SK-N-SH (cell line): ENCODE measurements around the gene MACROH2A2. TPM values are rescaled to one million over a fixed set of nuclear protein-coding genes. Genes with fewer than 3 reads are reported as not detected.

Source experiments
- CTCF ChIA-PET: fragments of 300-600, 350-600 bp; formaldehyde crosslinking; extraction: SDS; loops from one replicate; lab custom pipeline; 2021; lab: Yijun Ruan, JAX
- POLR2A ChIA-PET: fragments of 350-600 bp; sonication (Branson Sonifier 250); formaldehyde crosslinking; extraction: SDS; loops from one replicate; lab custom pipeline; 2020; ENCODE audit warnings: antibody characterized with exemption, inconsistent platforms; lab: Yijun Ruan, JAX
- DNase-seq: peaks from one replicate; pipeline ENCODE4 v3.0.0; 2012
- H2AFZ ChIP-seq: fragments of 200-600 bp; sonication (generic); 2 replicates; pipeline ENCODE4 v1.8.1; 2016; ENCODE audit warnings: antibody characterized with exemption, mild to moderate bottlenecking, low read depth
- H3F3A ChIP-seq: fragments of 200-600 bp; sonication (generic); replicated peaks from 2 replicates; pipeline ENCODE3; 2016; ENCODE audit warnings: antibody characterized with exemption, mild to moderate bottlenecking; ENCODE audit not compliant: insufficient read depth
- H3K27ac ChIP-seq, 2 experiments: fragments of 200-500 bp in 1 of 2; fragments of 200-600 bp in 1 of 2; sonication (Bioruptor generic) in 1 of 2; sonication (generic), shearing (Covaris generic) in 1 of 2; 2 replicates each; pipeline versions ENCODE4 v1.5.1 to v1.6.1; 2014 to 2016; ENCODE audit warnings: low read depth in 2 of 2, inconsistent platforms in 1 of 2, low read length in 1 of 2, mild to moderate bottlenecking in 1 of 2, mixed read lengths in 1 of 2
- H3K27me3 ChIP-seq: fragments of 200-600 bp; sonication (generic), shearing (Covaris generic); 2 replicates; pipeline ENCODE4 v1.6.1; 2016; ENCODE audit warnings: mixed run types; ENCODE audit not compliant: insufficient read depth
- H3K36me3 ChIP-seq, 2 experiments: fragments of 200-500 bp in 1 of 2; fragments of 200-600 bp in 1 of 2; sonication (Bioruptor generic) in 1 of 2; sonication (generic) in 1 of 2; replicated peaks in 1 of 2; 2 replicates each; pipeline versions ENCODE3 to v1.5.1; 2014 to 2016; ENCODE audit warnings: low read length in 1 of 2, mild to moderate bottlenecking in 1 of 2; ENCODE audit not compliant: insufficient read depth in 2 of 2, control insufficient read depth in 1 of 2
- H3K4me1 ChIP-seq, 2 experiments: fragments of 200-500 bp in 1 of 2; fragments of 200-600 bp in 1 of 2; sonication (Bioruptor generic) in 1 of 2; sonication (generic), shearing (Covaris generic) in 1 of 2; 2 replicates each; pipeline versions ENCODE4 v1.5.1 to v1.6.1; 2014 to 2016; ENCODE audit warnings: low read depth in 1 of 2, low read length in 1 of 2, mixed run types in 1 of 2; ENCODE audit not compliant: insufficient read depth in 2 of 2, control insufficient read depth in 1 of 2
- H3K4me2 ChIP-seq: fragments of 200-600 bp; sonication (generic), shearing (Covaris generic); 2 replicates; pipeline ENCODE4 v1.6.1; 2017; ENCODE audit warnings: mixed run types
- H3K4me3 ChIP-seq, 2 experiments: fragments of 200-500 bp in 1 of 2; fragments of 200-600 bp in 1 of 2; sonication (Bioruptor generic) in 1 of 2; sonication (generic), shearing (Covaris generic) in 1 of 2; 2 replicates each; pipeline versions ENCODE4 v1.5.1 to v1.8.1; 2014 to 2016; ENCODE audit warnings: low read depth in 2 of 2, inconsistent platforms in 1 of 2, low read length in 1 of 2, mild to moderate bottlenecking in 1 of 2, mixed read lengths in 1 of 2, moderate library complexity in 1 of 2
- H3K79me2 ChIP-seq: fragments of 200-600 bp; sonication (generic); 2 replicates; pipeline ENCODE4 v1.8.1; 2017; ENCODE audit warnings: mild to moderate bottlenecking; ENCODE audit not compliant: insufficient read depth
- H3K9ac ChIP-seq: fragments of 200-600 bp; sonication (generic); 2 replicates; pipeline ENCODE4 v1.6.1; 2017; ENCODE audit warnings: mixed run types
- H3K9me2 ChIP-seq: fragments of 200-600 bp; sonication (generic); 2 replicates; pipeline ENCODE4 v1.6.1; 2017; ENCODE audit warnings: mixed run types
- H3K9me3 ChIP-seq: fragments of 200-600 bp; sonication (generic); 2 replicates; pipeline ENCODE4 v1.6.1; 2017; ENCODE audit warnings: mixed run types, mild to moderate bottlenecking, moderate library complexity
- H4K20me1 ChIP-seq: fragments of 200-600 bp; sonication (generic); 2 replicates; pipeline ENCODE4 v1.6.1; 2017; ENCODE audit warnings: mild to moderate bottlenecking, mixed run types; ENCODE audit not compliant: insufficient read depth
- GATA2 ChIP-seq: sonication (generic); formaldehyde crosslinking; IDR thresholded peaks from 2 replicates; pipeline ENCODE4 v1.5.0; 2020; ENCODE audit warnings: mild to moderate bottlenecking, missing genetic modification reagents
- JUND ChIP-seq: IDR thresholded peaks from 2 replicates; pipeline ENCODE4 v1.4.0; 2012
- MXI1 ChIP-seq: IDR thresholded peaks from 2 replicates; pipeline ENCODE4 v1.6.1; 2012; ENCODE audit warnings: mild to moderate bottlenecking, low read depth, low read length, improper control_type of control experiment
- NFIC ChIP-seq: IDR thresholded peaks from 2 replicates; pipeline ENCODE4 v1.4.0; 2012; ENCODE audit warnings: borderline replicate concordance
- NRF1 ChIP-seq: IDR thresholded peaks from 2 replicates; pipeline ENCODE4 v1.6.1; 2012; ENCODE audit warnings: low read depth, mild to moderate bottlenecking, low read length
- POLR2AphosphoS5 ChIP-seq: IDR thresholded peaks from 2 replicates; pipeline ENCODE4 v1.6.1; 2012; ENCODE audit warnings: low read depth, low read length
- RAD21 ChIP-seq: IDR thresholded peaks from 2 replicates; pipeline ENCODE4 v1.6.1; 2012; ENCODE audit warnings: mild to moderate bottlenecking, low read length
- RFX5 ChIP-seq: IDR thresholded peaks from 2 replicates; pipeline ENCODE4 v1.6.1; 2012; ENCODE audit warnings: mild to moderate bottlenecking, improper control_type of control experiment, low read length
- RXRA ChIP-seq: IDR thresholded peaks from 2 replicates; pipeline ENCODE4 v1.4.0; 2012; ENCODE audit warnings: low read depth, mild to moderate bottlenecking, borderline replicate concordance
- SMC3 ChIP-seq: IDR thresholded peaks from 2 replicates; pipeline ENCODE4 v1.6.1; 2012; ENCODE audit warnings: low read depth, low read length, improper control_type of control experiment
- TEAD4 ChIP-seq: IDR thresholded peaks from 2 replicates; pipeline ENCODE4 v1.4.0; 2012; ENCODE audit warnings: mild to moderate bottlenecking, borderline replicate concordance; ENCODE audit not compliant: insufficient read depth
- WGBS: methylation state at CpG from one replicate; pipeline ENCODE4 v1.1.6; 2017; ENCODE audit warnings: low lambda C conversion rate; 5-methylcytosine and 5-hydroxymethylcytosine counted together
- polyA plus RNA-seq, 3 experiments: library from polyadenylated mRNA; depleted of rRNA; stranded (reverse); fragments of >200 nt; gene quantifications; 2 replicates each; pipeline ENCODE4 v1.2.3, GENCODE V29; 2012
- TF ChIP-seq, protein P1 (sequence below): fragments of 150-350 bp; IDR thresholded peaks from 2 replicates; pipeline ENCODE4 v1.6.1; 2016; ENCODE audit warnings: mild to moderate bottlenecking, low read depth, low read length
- TF ChIP-seq, protein P2 (sequence below): IDR thresholded peaks from 2 replicates; pipeline ENCODE4 v1.4.0; 2012; ENCODE audit warnings: low read depth, borderline replicate concordance
- TF ChIP-seq, protein P3 (sequence below): IDR thresholded peaks from 2 replicates; pipeline ENCODE4 v1.6.1; 2012; ENCODE audit warnings: mild to moderate bottlenecking, low read depth, low read length, moderate library complexity
- TF ChIP-seq, protein P4 (sequence below): IDR thresholded peaks from 2 replicates; pipeline ENCODE4 v1.4.0; 2012; ENCODE audit warnings: low read depth, borderline replicate concordance
- TF ChIP-seq, protein P5 (sequence below): IDR thresholded peaks from 2 replicates; pipeline ENCODE4; 2012
- TF ChIP-seq, protein P6 (sequence below): fragments of 150-350 bp; IDR thresholded peaks from 2 replicates; pipeline ENCODE4 v1.6.1; 2017; ENCODE audit warnings: antibody characterized with exemption, low read length, low read depth, borderline replicate concordance

MACROH2A2 gene
- polyA plus RNA-seq, 1 of the 3 experiments (the other 2 are of a cell fraction), result 28.9 TPM

DNA sequence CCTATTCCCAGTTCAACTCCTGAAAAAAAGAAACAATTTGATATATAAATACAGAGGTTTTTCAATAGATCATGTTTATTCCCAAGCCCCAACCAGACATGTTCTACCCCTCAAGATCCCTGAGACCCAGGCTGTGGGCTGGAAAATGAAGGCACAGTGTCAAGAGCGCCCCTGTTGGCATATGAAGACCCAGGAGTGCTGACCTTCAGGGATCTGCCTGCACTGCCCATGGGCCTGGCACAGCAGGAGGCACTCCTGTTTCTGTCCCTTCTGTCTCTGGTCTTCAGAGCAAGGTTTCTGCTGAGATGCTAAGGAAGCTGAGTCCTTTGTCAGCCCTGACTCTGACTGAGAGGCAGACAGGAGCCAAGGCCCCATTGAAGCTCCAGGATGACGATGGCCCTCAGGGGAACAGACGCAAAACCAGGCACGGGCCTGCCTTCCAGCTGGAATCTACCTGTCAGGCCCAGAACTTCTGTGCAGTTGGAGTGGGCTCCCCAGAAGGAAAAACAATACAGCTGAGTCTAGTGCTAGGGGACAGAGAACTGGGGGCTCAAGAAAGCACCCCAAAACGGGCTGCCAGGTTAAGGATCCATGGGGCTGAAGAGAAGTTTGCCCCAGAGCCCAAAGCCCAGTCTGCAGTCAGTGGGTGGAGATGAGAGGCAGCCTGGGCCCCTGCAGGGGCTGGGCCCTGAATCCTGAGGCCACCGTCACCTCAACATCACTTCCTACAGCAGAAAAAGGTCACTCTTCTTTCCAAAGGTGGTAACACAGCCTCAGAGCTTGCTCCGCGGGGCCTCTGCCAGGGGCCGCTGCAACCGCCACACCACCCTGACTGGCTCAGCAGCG is 86.7 kb downstream of the MACROH2A2 start:
- ChIA-PET POLR2A (no interaction called here), CTCF (interaction anchor here (0.6 to 10.8 kb wide), 2 partner anchors 23 to 679 kb away, joined by 3 to 157 read pairs; no protein-coding TSS in a partner anchor)
- Histone ChIP-seq H3K27ac (no peak overlapping the region), H4K20me1 (no peaks in the 10 kb centered on the region), H3K36me3 (peaks cover 3 to 6% of the 10 kb centered on the region in 2 experiments), H3K4me1 (peaks cover 0 to 9% of the 10 kb centered on the region in 2 experiments; a peak in 1 of 4 replicates), H3K9me2 (no peaks in the 10 kb centered on the region), H3K9me3 (no peaks in the 10 kb centered on the region), H3K79me2 (peaks cover 12% of the 10 kb centered on the region; the same call in 1 of the 2 replicates), H3K27me3 (no peaks in the 10 kb centered on the region), H3K4me3 (no peak overlapping the region), H3K9ac (no peak overlapping the region)
- no peak for DNase-seq
- WGBS, result 85% methylated on average over 6 of the region's 11 CpGs
- no peak for TF ChIP-seq RXRA
- TF ChIP-seq, protein P1, sequence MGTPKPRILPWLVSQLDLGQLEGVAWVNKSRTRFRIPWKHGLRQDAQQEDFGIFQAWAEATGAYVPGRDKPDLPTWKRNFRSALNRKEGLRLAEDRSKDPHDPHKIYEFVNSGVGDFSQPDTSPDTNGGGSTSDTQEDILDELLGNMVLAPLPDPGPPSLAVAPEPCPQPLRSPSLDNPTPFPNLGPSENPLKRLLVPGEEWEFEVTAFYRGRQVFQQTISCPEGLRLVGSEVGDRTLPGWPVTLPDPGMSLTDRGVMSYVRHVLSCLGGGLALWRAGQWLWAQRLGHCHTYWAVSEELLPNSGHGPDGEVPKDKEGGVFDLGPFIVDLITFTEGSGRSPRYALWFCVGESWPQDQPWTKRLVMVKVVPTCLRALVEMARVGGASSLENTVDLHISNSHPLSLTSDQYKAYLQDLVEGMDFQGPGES, result no peak
- TF ChIP-seq JUND, result no peak
- TF ChIP-seq, protein P2, sequence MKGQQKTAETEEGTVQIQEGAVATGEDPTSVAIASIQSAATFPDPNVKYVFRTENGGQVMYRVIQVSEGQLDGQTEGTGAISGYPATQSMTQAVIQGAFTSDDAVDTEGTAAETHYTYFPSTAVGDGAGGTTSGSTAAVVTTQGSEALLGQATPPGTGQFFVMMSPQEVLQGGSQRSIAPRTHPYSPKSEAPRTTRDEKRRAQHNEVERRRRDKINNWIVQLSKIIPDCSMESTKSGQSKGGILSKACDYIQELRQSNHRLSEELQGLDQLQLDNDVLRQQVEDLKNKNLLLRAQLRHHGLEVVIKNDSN, result no peak
- TF ChIP-seq, protein P3, sequence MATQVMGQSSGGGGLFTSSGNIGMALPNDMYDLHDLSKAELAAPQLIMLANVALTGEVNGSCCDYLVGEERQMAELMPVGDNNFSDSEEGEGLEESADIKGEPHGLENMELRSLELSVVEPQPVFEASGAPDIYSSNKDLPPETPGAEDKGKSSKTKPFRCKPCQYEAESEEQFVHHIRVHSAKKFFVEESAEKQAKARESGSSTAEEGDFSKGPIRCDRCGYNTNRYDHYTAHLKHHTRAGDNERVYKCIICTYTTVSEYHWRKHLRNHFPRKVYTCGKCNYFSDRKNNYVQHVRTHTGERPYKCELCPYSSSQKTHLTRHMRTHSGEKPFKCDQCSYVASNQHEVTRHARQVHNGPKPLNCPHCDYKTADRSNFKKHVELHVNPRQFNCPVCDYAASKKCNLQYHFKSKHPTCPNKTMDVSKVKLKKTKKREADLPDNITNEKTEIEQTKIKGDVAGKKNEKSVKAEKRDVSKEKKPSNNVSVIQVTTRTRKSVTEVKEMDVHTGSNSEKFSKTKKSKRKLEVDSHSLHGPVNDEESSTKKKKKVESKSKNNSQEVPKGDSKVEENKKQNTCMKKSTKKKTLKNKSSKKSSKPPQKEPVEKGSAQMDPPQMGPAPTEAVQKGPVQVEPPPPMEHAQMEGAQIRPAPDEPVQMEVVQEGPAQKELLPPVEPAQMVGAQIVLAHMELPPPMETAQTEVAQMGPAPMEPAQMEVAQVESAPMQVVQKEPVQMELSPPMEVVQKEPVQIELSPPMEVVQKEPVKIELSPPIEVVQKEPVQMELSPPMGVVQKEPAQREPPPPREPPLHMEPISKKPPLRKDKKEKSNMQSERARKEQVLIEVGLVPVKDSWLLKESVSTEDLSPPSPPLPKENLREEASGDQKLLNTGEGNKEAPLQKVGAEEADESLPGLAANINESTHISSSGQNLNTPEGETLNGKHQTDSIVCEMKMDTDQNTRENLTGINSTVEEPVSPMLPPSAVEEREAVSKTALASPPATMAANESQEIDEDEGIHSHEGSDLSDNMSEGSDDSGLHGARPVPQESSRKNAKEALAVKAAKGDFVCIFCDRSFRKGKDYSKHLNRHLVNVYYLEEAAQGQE, result no peak
- TF ChIP-seq, protein P4, sequence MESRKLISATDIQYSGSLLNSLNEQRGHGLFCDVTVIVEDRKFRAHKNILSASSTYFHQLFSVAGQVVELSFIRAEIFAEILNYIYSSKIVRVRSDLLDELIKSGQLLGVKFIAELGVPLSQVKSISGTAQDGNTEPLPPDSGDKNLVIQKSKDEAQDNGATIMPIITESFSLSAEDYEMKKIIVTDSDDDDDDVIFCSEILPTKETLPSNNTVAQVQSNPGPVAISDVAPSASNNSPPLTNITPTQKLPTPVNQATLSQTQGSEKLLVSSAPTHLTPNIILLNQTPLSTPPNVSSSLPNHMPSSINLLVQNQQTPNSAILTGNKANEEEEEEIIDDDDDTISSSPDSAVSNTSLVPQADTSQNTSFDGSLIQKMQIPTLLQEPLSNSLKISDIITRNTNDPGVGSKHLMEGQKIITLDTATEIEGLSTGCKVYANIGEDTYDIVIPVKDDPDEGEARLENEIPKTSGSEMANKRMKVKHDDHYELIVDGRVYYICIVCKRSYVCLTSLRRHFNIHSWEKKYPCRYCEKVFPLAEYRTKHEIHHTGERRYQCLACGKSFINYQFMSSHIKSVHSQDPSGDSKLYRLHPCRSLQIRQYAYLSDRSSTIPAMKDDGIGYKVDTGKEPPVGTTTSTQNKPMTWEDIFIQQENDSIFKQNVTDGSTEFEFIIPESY, result no peak
- TF ChIP-seq, protein P5, sequence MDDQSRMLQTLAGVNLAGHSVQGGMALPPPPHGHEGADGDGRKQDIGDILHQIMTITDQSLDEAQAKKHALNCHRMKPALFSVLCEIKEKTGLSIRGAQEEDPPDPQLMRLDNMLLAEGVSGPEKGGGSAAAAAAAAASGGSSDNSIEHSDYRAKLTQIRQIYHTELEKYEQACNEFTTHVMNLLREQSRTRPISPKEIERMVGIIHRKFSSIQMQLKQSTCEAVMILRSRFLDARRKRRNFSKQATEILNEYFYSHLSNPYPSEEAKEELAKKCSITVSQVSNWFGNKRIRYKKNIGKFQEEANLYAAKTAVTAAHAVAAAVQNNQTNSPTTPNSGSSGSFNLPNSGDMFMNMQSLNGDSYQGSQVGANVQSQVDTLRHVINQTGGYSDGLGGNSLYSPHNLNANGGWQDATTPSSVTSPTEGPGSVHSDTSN, result no peak
- TF ChIP-seq SMC3, result no peak
- TF ChIP-seq RAD21, result no peak
- TF ChIP-seq POLR2AphosphoS5, result no peak
- TF ChIP-seq NFIC, result no peak
- no peak for TF ChIP-seq NRF1
- TF ChIP-seq TEAD4, result no peak
- TF ChIP-seq MXI1, result no peak
- no peak for TF ChIP-seq RFX5
- TF ChIP-seq GATA2 (CRISPR knock-in tag), result no peak
- TF ChIP-seq, protein P6, sequence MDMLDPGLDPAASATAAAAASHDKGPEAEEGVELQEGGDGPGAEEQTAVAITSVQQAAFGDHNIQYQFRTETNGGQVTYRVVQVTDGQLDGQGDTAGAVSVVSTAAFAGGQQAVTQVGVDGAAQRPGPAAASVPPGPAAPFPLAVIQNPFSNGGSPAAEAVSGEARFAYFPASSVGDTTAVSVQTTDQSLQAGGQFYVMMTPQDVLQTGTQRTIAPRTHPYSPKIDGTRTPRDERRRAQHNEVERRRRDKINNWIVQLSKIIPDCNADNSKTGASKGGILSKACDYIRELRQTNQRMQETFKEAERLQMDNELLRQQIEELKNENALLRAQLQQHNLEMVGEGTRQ, result no peak
- TF ChIP-seq, all 33 proteins: peak for 0
- no peak overlapping the region for H3K4me2 ChIP-seq
- H3F3A ChIP-seq, result peaks cover 4% of the 10 kb centered on the region
- H2AFZ ChIP-seq, result no peak overlapping the region
